ENCODE results near the gene B4GALT5. TPM values are rescaled to one million over a fixed set of nuclear protein-coding genes. Genes with fewer than 3 reads are reported as not detected.

Gene B4GALT5
- polyA plus RNA-seq, 1 of the 3 experiments (the other 2 are of a cell fraction) = 35.1 TPM

DNA sequence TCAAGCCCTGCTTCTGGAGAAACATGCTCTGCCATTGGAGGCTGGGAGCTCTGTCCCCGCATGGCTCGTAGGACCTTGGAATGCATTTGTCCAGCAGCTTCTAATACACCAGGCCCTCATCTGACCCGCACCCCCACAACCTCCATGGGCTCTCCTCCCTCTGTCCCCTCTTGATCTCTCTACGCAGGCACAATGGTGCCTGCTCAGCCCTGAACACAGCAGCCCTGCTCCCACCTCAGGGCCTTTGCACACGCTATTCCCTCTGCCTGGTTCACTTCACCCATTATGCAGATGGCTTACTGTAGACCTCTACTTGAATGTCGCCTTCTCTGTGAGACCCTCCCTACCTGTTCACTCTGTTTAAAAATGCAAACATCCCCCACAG is 118.8 kb downstream of the B4GALT5 start:
- no peaks in the 10 kb centered on the region for H4K20me1 ChIP-seq (ENCODE audit: insufficient read depth)
- no peak overlapping the region for H3K4me2 ChIP-seq
- peaks cover 0 to 5% of the 10 kb centered on the region in 2 experiments; a peak in 1 of 4 replicates for H3K4me1 ChIP-seq (ENCODE audit: control insufficient read depth in 1 of 2, insufficient read depth in 2 of 2, low read depth in 1 of 2, low read length in 1 of 2)
- no peaks in the 10 kb centered on the region for H3F3A ChIP-seq (replicated peaks; ENCODE audit: insufficient read depth)
- ChIA-PET CTCF (interaction anchor here (1.3 to 4.2 kb wide), 6 partner anchors 13 to 293 kb away, joined by 4 to 25 read pairs (median 7); no protein-coding TSS in a partner anchor), POLR2A (no interaction called here)
- no peaks in the 10 kb centered on the region for H3K79me2 ChIP-seq (ENCODE audit: insufficient read depth)
- H3K27ac ChIP-seq (ENCODE audit: low read depth in 2 of 2, low read length in 1 of 2) = no peak overlapping the region
- no peaks in the 10 kb centered on the region for H3K36me3 ChIP-seq (replicated peaks in 1 of 2; ENCODE audit: control insufficient read depth in 1 of 2, insufficient read depth in 2 of 2, low read length in 1 of 2)
- TF ChIP-seq NRF1 (IDR thresholded peaks at IDR 0.05; ENCODE audit: low read depth, low read length) = no peak
- TF ChIP-seq FOXM1 (IDR thresholded peaks at IDR 0.05; ENCODE audit: low read depth) = no peak
- no peak for TF ChIP-seq JUND (IDR thresholded peaks at IDR 0.05)
- no peak for TF ChIP-seq RXRA (IDR thresholded peaks at IDR 0.05; ENCODE audit: borderline replicate concordance, low read depth)
- TF ChIP-seq, protein P1, sequence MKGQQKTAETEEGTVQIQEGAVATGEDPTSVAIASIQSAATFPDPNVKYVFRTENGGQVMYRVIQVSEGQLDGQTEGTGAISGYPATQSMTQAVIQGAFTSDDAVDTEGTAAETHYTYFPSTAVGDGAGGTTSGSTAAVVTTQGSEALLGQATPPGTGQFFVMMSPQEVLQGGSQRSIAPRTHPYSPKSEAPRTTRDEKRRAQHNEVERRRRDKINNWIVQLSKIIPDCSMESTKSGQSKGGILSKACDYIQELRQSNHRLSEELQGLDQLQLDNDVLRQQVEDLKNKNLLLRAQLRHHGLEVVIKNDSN (IDR thresholded peaks at IDR 0.05; ENCODE audit: borderline replicate concordance, low read depth) = no peak
- TF ChIP-seq YY1 (IDR thresholded peaks at IDR 0.05; ENCODE audit: low read depth) = no peak
- TF ChIP-seq, protein P2, sequence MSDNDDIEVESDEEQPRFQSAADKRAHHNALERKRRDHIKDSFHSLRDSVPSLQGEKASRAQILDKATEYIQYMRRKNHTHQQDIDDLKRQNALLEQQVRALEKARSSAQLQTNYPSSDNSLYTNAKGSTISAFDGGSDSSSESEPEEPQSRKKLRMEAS (IDR thresholded peaks at IDR 0.05; ENCODE audit: low read depth) = no peak
- TF ChIP-seq, protein P3, sequence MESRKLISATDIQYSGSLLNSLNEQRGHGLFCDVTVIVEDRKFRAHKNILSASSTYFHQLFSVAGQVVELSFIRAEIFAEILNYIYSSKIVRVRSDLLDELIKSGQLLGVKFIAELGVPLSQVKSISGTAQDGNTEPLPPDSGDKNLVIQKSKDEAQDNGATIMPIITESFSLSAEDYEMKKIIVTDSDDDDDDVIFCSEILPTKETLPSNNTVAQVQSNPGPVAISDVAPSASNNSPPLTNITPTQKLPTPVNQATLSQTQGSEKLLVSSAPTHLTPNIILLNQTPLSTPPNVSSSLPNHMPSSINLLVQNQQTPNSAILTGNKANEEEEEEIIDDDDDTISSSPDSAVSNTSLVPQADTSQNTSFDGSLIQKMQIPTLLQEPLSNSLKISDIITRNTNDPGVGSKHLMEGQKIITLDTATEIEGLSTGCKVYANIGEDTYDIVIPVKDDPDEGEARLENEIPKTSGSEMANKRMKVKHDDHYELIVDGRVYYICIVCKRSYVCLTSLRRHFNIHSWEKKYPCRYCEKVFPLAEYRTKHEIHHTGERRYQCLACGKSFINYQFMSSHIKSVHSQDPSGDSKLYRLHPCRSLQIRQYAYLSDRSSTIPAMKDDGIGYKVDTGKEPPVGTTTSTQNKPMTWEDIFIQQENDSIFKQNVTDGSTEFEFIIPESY (IDR thresholded peaks at IDR 0.05; ENCODE audit: borderline replicate concordance, low read depth) = no peak
- TF ChIP-seq GABPA (IDR thresholded peaks at IDR 0.05; ENCODE audit: low read depth) = no peak
- TF ChIP-seq FOXJ3 (CRISPR knock-in tag; IDR thresholded peaks at IDR 0.05) = no peak
- TF ChIP-seq, protein P4, sequence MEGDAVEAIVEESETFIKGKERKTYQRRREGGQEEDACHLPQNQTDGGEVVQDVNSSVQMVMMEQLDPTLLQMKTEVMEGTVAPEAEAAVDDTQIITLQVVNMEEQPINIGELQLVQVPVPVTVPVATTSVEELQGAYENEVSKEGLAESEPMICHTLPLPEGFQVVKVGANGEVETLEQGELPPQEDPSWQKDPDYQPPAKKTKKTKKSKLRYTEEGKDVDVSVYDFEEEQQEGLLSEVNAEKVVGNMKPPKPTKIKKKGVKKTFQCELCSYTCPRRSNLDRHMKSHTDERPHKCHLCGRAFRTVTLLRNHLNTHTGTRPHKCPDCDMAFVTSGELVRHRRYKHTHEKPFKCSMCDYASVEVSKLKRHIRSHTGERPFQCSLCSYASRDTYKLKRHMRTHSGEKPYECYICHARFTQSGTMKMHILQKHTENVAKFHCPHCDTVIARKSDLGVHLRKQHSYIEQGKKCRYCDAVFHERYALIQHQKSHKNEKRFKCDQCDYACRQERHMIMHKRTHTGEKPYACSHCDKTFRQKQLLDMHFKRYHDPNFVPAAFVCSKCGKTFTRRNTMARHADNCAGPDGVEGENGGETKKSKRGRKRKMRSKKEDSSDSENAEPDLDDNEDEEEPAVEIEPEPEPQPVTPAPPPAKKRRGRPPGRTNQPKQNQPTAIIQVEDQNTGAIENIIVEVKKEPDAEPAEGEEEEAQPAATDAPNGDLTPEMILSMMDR (IDR thresholded peaks at IDR 0.05) = no peak
- TF ChIP-seq ELF1 (IDR thresholded peaks at IDR 0.05) = no peak
- TF ChIP-seq POLR2AphosphoS5 (IDR thresholded peaks at IDR 0.05; ENCODE audit: low read depth, low read length) = no peak
- no peak for TF ChIP-seq RFX5 (IDR thresholded peaks at IDR 0.05; ENCODE audit: low read length)
- TF ChIP-seq SMC3 (IDR thresholded peaks at IDR 0.05; ENCODE audit: low read depth, low read length) = no peak
- no peak for TF ChIP-seq TAF1 (IDR thresholded peaks at IDR 0.05; ENCODE audit: borderline replicate concordance, low read depth, low read length)
- no peak for TF ChIP-seq EZH2phosphoT487 (IDR thresholded peaks at IDR 0.05; ENCODE audit: borderline replicate concordance, low read depth)
- no peak for TF ChIP-seq SIN3A (IDR thresholded peaks at IDR 0.05; ENCODE audit: borderline replicate concordance, low read depth, low read length)
- no peak for TF ChIP-seq RCOR1 (IDR thresholded peaks at IDR 0.05; ENCODE audit: low read length)
- TF ChIP-seq MEF2A (IDR thresholded peaks at IDR 0.05; ENCODE audit: borderline replicate concordance, low read depth) = no peak
- H3K4me3 ChIP-seq (ENCODE audit: low read depth in 2 of 2, low read length in 1 of 2) = no peak overlapping the region
- H3K9ac ChIP-seq = no peak overlapping the region
- H3K9me3 ChIP-seq = no peaks in the 10 kb centered on the region
- no peak for DNase-seq
- H2AFZ ChIP-seq (ENCODE audit: low read depth) = no peak overlapping the region
- H3K27me3 ChIP-seq (ENCODE audit: insufficient read depth) = no peaks in the 10 kb centered on the region
- 85% methylated on average over 5 of the region's 6 CpGs for WGBS (ENCODE audit: low lambda C conversion rate)
- no peaks in the 10 kb centered on the region for H3K9me2 ChIP-seq

Data from SK-N-SH (cell line).